Measurements from ENCODE around the gene XPR1. TPM values are rescaled to one million over a fixed set of nuclear protein-coding genes. Genes with fewer than 3 reads are reported as not detected.
"Not testable (repeated sequence)": the region's sequence is repeated elsewhere in the genome, so short reads cannot be mapped to it uniquely, and the experiment has no call there.

Gene XPR1
- total and polyA plus RNA-seq, 2 experiments from 2014 or later, result 18.1 to 36.4 TPM

GRCh38 chr1:180698580-180698979 is 66.8 kb downstream of the XPR1 start:
- H3K36me3 ChIP-seq, result no peaks in the 10 kb centered on the region
- no peak for TF ChIP-seq CTCF (IDR thresholded peaks at IDR 0.05; ENCODE audit: low read depth, low read length)
- no peaks in the 10 kb centered on the region for H3K9me3 ChIP-seq (ENCODE audit: low read depth)
- no peaks in the 10 kb centered on the region for H3K4me1 ChIP-seq (ENCODE audit: low read depth)
- no peak overlapping the region for H3K27ac ChIP-seq
- DNase-seq (ENCODE audit: low read depth in 1 of 2, low spot score in 1 of 2), result no peak
- no peak overlapping the region for H3K4me3 ChIP-seq
- no peaks in the 10 kb centered on the region for H3K27me3 ChIP-seq

GRCh38 chr1:180702376-180702775 is 70.6 kb downstream of the XPR1 start:
- DNase-seq (ENCODE audit: low read depth in 1 of 2, low spot score in 1 of 2); H3K36me3 ChIP-seq; H3K27ac ChIP-seq; H3K9me3 ChIP-seq (ENCODE audit: low read depth); H3K27me3 ChIP-seq; H3K4me3 ChIP-seq; H3K4me1 ChIP-seq (ENCODE audit: low read depth): not testable (repeated sequence)

- H3K9me3 ChIP-seq (ENCODE audit: low read depth); H3K4me3 ChIP-seq; H3K27me3 ChIP-seq; DNase-seq (ENCODE audit: low read depth in 1 of 2, low spot score in 1 of 2); H3K36me3 ChIP-seq; H3K27ac ChIP-seq; H3K4me1 ChIP-seq (ENCODE audit: low read depth): not testable (repeated sequence)
These were observed 78.9 kb downstream of the XPR1 start for GRCh38 chr1:180710746-180711145.

- H3K27ac ChIP-seq; H3K9me3 ChIP-seq (ENCODE audit: low read depth); H3K27me3 ChIP-seq; H3K4me3 ChIP-seq; H3K36me3 ChIP-seq; DNase-seq (ENCODE audit: low read depth in 1 of 2, low spot score in 1 of 2); H3K4me1 ChIP-seq (ENCODE audit: low read depth): not testable (repeated sequence)
These were observed 79.4 kb downstream of the XPR1 start for GRCh38 chr1:180711260-180711659.

GRCh38 chr1:180720753-180721152 is 88.9 kb downstream of the XPR1 start:
- H3K36me3 ChIP-seq, result no peaks in the 10 kb centered on the region
- no peak for TF ChIP-seq CTCF (IDR thresholded peaks at IDR 0.05; ENCODE audit: low read depth, low read length)
- H3K4me3 ChIP-seq, result no peak overlapping the region
- H3K27me3 ChIP-seq, result no peaks in the 10 kb centered on the region
- no peak for DNase-seq (ENCODE audit: low read depth in 1 of 2, low spot score in 1 of 2)
- no peak overlapping the region for H3K27ac ChIP-seq
- H3K9me3 ChIP-seq (ENCODE audit: low read depth), result no peaks in the 10 kb centered on the region
- H3K4me1 ChIP-seq (ENCODE audit: low read depth), result peaks cover 6% of the 10 kb centered on the region

GRCh38 chr1:180722586-180722985 is 90.8 kb downstream of the XPR1 start:
- Histone ChIP-seq H3K36me3 (no peaks in the 10 kb centered on the region), H3K4me3 (no peak overlapping the region), H3K27ac (no peak overlapping the region), H3K27me3 (no peaks in the 10 kb centered on the region), H3K4me1 (ENCODE audit: low read depth) (peaks cover 6% of the 10 kb centered on the region), H3K9me3 (ENCODE audit: low read depth) (no peaks in the 10 kb centered on the region)
- no peak for DNase-seq (ENCODE audit: low read depth in 1 of 2, low spot score in 1 of 2)
- TF ChIP-seq CTCF (IDR thresholded peaks at IDR 0.05; ENCODE audit: low read depth, low read length), result no peak

GRCh38 chr1:180724055-180724454 is 92.2 kb downstream of the XPR1 start:
- H3K9me3 ChIP-seq (ENCODE audit: low read depth), result no peaks in the 10 kb centered on the region
- TF ChIP-seq CTCF (IDR thresholded peaks at IDR 0.05; ENCODE audit: low read depth, low read length), result no peak
- no peaks in the 10 kb centered on the region for H3K36me3 ChIP-seq
- no peak overlapping the region for H3K27ac ChIP-seq
- H3K4me3 ChIP-seq, result no peak overlapping the region
- no peaks in the 10 kb centered on the region for H3K27me3 ChIP-seq
- H3K4me1 ChIP-seq (ENCODE audit: low read depth), result peaks cover 6% of the 10 kb centered on the region
- no peak for DNase-seq (ENCODE audit: low read depth in 1 of 2, low spot score in 1 of 2)

GRCh38 chr1:180726024-180726423 is 94.2 kb downstream of the XPR1 start:
- not testable (repeated sequence) for H3K36me3 ChIP-seq; H3K27ac ChIP-seq; H3K4me3 ChIP-seq; DNase-seq (ENCODE audit: low read depth in 1 of 2, low spot score in 1 of 2); H3K9me3 ChIP-seq (ENCODE audit: low read depth); H3K27me3 ChIP-seq; H3K4me1 ChIP-seq (ENCODE audit: low read depth)

GRCh38 chr1:180727751-180728150 is 95.9 kb downstream of the XPR1 start:
- not testable (repeated sequence) for H3K36me3 ChIP-seq; H3K4me1 ChIP-seq (ENCODE audit: low read depth); DNase-seq (ENCODE audit: low read depth in 1 of 2, low spot score in 1 of 2); H3K4me3 ChIP-seq; H3K27ac ChIP-seq; H3K9me3 ChIP-seq (ENCODE audit: low read depth); H3K27me3 ChIP-seq

Measured in cardiac muscle cell (in vitro differentiated cells and primary cell).